ENCODE data around the gene SLC6A1. TPM values are rescaled to one million over a fixed set of nuclear protein-coding genes. Genes with fewer than 3 reads are reported as not detected.

SLC6A1 gene
- total and polyA plus RNA-seq, 2 of the 4 experiments (the other 2 are of a cell fraction): 0.02 TPM; not detected in 1

DNA sequence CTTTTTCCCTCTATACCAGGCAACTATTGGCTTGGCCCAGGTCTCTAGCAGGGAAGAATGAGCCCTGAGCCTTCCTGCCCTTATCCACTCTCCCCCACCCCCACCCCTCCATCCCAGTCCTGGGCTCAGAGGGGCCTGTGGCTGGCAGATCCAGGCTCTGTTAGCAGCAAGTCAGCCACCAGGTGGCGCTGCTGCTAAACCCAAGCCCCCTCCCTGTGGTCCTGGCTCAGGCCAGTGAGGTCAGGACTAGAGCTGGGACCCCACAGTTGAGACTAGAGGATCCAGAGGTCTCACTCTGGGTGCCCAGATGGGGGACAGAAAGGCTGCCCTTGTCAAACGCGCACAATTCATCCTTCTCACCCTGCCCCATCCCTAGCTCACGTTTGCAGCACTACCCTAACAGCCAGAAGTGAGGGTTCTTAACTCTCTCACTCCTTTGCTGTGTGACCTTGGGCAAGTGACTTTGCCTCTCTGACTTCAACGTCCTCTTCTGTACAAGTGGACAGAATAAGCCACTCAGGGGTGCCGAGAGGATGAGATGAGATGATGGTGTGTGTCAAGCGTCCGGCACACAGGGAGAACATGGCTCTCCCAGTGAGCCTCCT, 46.8 kb upstream of the SLC6A1 start:
- DNase-seq (peak; percentile 25), ATAC-seq (ENCODE audit: low read depth) (peak; percentile 88)
- Histone ChIP-seq H2AK5ac (ENCODE audit: low read depth, low read length) (no peak overlapping the region), H3K56ac (ENCODE audit: extremely low read depth, insufficient read depth, low read length) (no peak overlapping the region), H4K91ac (ENCODE audit: insufficient read depth, low read depth, low read length) (no peak overlapping the region), H3K79me1 (ENCODE audit: low read depth in 1 of 2, low read length in 2 of 2) (no peaks in the 10 kb centered on the region), H3K18ac (ENCODE audit: low read depth, low read length) (no peak overlapping the region), H3K23ac (ENCODE audit: low read depth, low read length) (no peak overlapping the region), H3K27me3 (ENCODE audit: control insufficient read depth, insufficient read depth, low read length) (peaks cover 13% of the 10 kb centered on the region), H3K4me2 (ENCODE audit: low read depth, low read length) (no peak overlapping the region), H3K27ac (ENCODE audit: insufficient read depth, low read length) (no peak overlapping the region), H4K20me1 (ENCODE audit: insufficient read depth, low read length) (no peaks in the 10 kb centered on the region), H2AK9ac (replicated peaks; ENCODE audit: low read depth, low read length, poor library complexity) (no peak overlapping the region), H2BK120ac (ENCODE audit: low read depth, low read length) (no peak overlapping the region), H2BK5ac (ENCODE audit: low read depth, low read length, poor library complexity, severe bottlenecking) (no peak overlapping the region), H3K4me1 (ENCODE audit: control insufficient read depth, insufficient read depth, low read length) (no peaks in the 10 kb centered on the region), H2BK20ac (ENCODE audit: low read depth, low read length) (no peak overlapping the region), H3K36me3 (ENCODE audit: control insufficient read depth, insufficient read depth, low read length) (no peaks in the 10 kb centered on the region), H2BK15ac (ENCODE audit: low read depth, low read length) (no peak overlapping the region), H3K9me3 (ENCODE audit: control insufficient read depth, insufficient read depth, low read length) (peaks cover 3% of the 10 kb centered on the region; the same call in 1 of the 2 replicates), H3K4ac (ENCODE audit: low read depth, low read length) (no peak overlapping the region), H3K14ac (replicated peaks; ENCODE audit: low read depth, low read length) (no peak overlapping the region), H2AFZ (replicated peaks; ENCODE audit: low read length, poor library complexity) (no peak overlapping the region), H3K9ac (ENCODE audit: low read depth, low read length) (no peak overlapping the region), H3K4me3 (ENCODE audit: insufficient read depth, low read depth, low read length) (no peak overlapping the region), H4K5ac (ENCODE audit: low read depth, low read length) (no peak overlapping the region), H3K9me1 (ENCODE audit: insufficient read depth, low read length) (no peaks in the 10 kb centered on the region), H4K8ac (ENCODE audit: low read depth in 2 of 2, low read length in 2 of 2) (no peak overlapping the region)
- BruUV-seq (replicated peaks): no TSS peak
- WGBS, 2 experiments (ENCODE audit: extremely low coverage in 2 of 2, insufficient read length in 1 of 2): 100% methylated on average over 3 of the region's 8 CpGs; no CpG with 5 or more reads in 1 of the 2 experiments
- ChIA-PET POLR2A (ENCODE audit: unreplicated experiment) (no interaction called here), CTCF (interaction anchor here (0.6 kb wide), 2 partner anchors 42 to 464 kb away, joined by 3 read pairs; no protein-coding TSS in a partner anchor)
- TF ChIP-seq CHD1 (IDR thresholded peaks at IDR 0.05; ENCODE audit: low read depth, low read length) (no peak), BHLHE40 (IDR thresholded peaks at IDR 0.05; ENCODE audit: low read depth, low read length) (no peak), RAD21 (IDR thresholded peaks at IDR 0.05; ENCODE audit: low read length) (peak; percentile 58), CTCF (conservative IDR thresholded peaks at IDR 0.05; ENCODE audit: low read depth, low read length) (peak; percentile 66), SMC3 (IDR thresholded peaks at IDR 0.05; ENCODE audit: low read depth, low read length) (peak; percentile 52)
- intact Hi-C loops (cut with micrococcal nuclease): loop anchor here (1.0 to 10.0 kb wide), 4 partner anchors 114 to 707 kb away; no protein-coding TSS in a partner anchor
- dilution Hi-C loops (cut with HindIII; ENCODE audit: low sequenced_read_pairs, unreplicated experiment): no loop called here
- in situ Hi-C loops (cut with MboI; ENCODE audit: low sequenced_read_pairs): loop anchor here (10.0 kb wide), 2 partner anchors 389 to 709 kb away; no protein-coding TSS in a partner anchor

Measured in IMR-90 (cell line).